AG04449 (cell line): ENCODE results near the gene STEAP2.

ENCODE experiments used
- CTCF ChIA-PET: fragments of 350-600 bp; formaldehyde crosslinking; extraction: SDS; loops from one replicate; lab custom pipeline; 2021; ENCODE audit warnings: antibody characterized with exemption; lab: Yijun Ruan, JAX
- POLR2A ChIA-PET: fragments of 400-600, 350-600 bp; formaldehyde crosslinking; extraction: SDS; loops from one replicate; lab custom pipeline; 2020; ENCODE audit warnings: antibody characterized with exemption, inconsistent platforms; lab: Yijun Ruan, JAX
- DNase-seq: peaks from one replicate; pipeline ENCODE4 v3.0.0-alpha.2; 2010; ENCODE audit warnings: low read depth, low spot score
- H3K4me3 ChIP-seq: 2 replicates; pipeline ENCODE4 v1.5.1; 2011; ENCODE audit warnings: low read depth, mild to moderate bottlenecking, control low read depth, low read length
- CTCF ChIP-seq: IDR thresholded peaks from one replicate; pipeline ENCODE4 v1.5.1; 2011; ENCODE audit warnings: mild to moderate bottlenecking, moderate library complexity, low read length, control low read depth, inconsistent platforms; ENCODE audit not compliant: insufficient read depth; ENCODE audit errors: missing control alignments

The STEAP2 gene

GRCh38 chr7:90256778-90257177 is 45.2 kb downstream of the STEAP2 start:
- no peak for TF ChIP-seq CTCF
- ChIA-PET CTCF (interaction anchor here (5.2 kb wide), 1 partner anchor 103 kb away, joined by 53 read pairs; the partner anchor contains the start of gene STEAP1), POLR2A (no interaction called here)
- no peak for DNase-seq
- no peak overlapping the region for H3K4me3 ChIP-seq

- CTCF ChIA-PET = interaction anchor here (1.0 to 5.2 kb wide), 6 partner anchors 9 to 167 kb away, joined by 3 to 53 read pairs (median 8); partner anchors contain the start of genes STEAP1 and STEAP2
- no peak overlapping the region for H3K4me3 ChIP-seq
- no peak for DNase-seq
- no peak for TF ChIP-seq CTCF
- POLR2A ChIA-PET = no interaction called here
Measured at GRCh38 chr7:90261441-90261840, 49.9 kb downstream of the STEAP2 start.

- DNase-seq = no peak
- H3K4me3 ChIP-seq = no peak overlapping the region
- POLR2A ChIA-PET = interaction anchor here (0.6 kb wide), 1 partner anchor 100 kb away, joined by 4 read pairs; no protein-coding TSS in a partner anchor
- TF ChIP-seq CTCF = no peak
- CTCF ChIA-PET = interaction anchor here (0.9 to 6.4 kb wide), 8 partner anchors 8 to 167 kb away, joined by 3 to 80 read pairs (median 6); partner anchors contain the start of gene STEAP1
Measured at GRCh38 chr7:90262438-90262837, 50.9 kb downstream of the STEAP2 start.

- ChIA-PET CTCF (interaction anchor here (1.1 to 6.4 kb wide), 5 partner anchors 46 to 161 kb away, joined by 3 to 80 read pairs (median 4); partner anchors contain the start of gene STEAP1), POLR2A (no interaction called here)
- H3K4me3 ChIP-seq = no peak overlapping the region
- no peak for DNase-seq
- TF ChIP-seq CTCF = no peak
Measured at GRCh38 chr7:90266808-90267207, 55.3 kb downstream of the STEAP2 start.

- DNase-seq = no peak
- CTCF ChIA-PET = interaction anchor here (0.6 to 6.4 kb wide), 6 partner anchors 42 to 161 kb away, joined by 3 to 80 read pairs (median 4); partner anchors contain the start of gene STEAP1
- TF ChIP-seq CTCF = no peak
- POLR2A ChIA-PET = no interaction called here
- H3K4me3 ChIP-seq = no peak overlapping the region
Measured at GRCh38 chr7:90267263-90267858, 55.8 kb downstream of the STEAP2 start.

DNA sequence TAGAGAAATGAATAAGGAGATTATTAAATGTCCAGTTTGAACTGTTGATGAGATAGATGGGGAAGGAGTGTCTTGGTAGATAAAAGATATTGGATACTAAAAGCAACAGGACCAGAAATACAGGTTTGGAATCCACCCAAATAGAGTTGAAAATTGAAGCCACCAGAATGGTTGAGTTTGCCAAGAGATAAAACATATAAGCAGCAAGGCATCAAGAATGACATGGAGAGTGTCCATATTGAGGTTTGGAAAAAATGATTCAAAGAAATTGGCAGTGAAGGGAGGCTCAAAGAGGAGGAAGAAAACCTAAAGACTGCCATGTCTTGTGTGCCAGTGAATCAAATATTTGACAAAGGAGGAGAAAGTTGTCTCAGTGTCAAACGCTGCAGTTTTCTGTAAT is 57.6 kb downstream of the STEAP2 start:
- ChIA-PET CTCF (interaction anchor here (0.8 to 1.9 kb wide), 3 partner anchors 14 to 115 kb away, joined by 3 to 6 read pairs (median 3); partner anchors contain the start of genes GTPBP10 and STEAP1), POLR2A (no interaction called here)
- no peak for DNase-seq
- H3K4me3 ChIP-seq = no peak overlapping the region
- TF ChIP-seq CTCF = no peak
